Dermis blood vessel endothelial cell (primary cell): ENCODE measurements around the gene KLF15. TPM values are rescaled to one million over a fixed set of nuclear protein-coding genes. Genes with fewer than 3 reads are reported as not detected.
A peak's percentile ranks its signal among the peaks of the same experiment; 100 is the strongest.

Experiments
- DNase-seq: peaks from one replicate; pipeline ENCODE4 v3.0.0; 2010
- total RNA-seq: library from RNA; depleted of rRNA; stranded (reverse); fragments of >200 nt; gene quantifications from 2 replicates; pipeline ENCODE4 v1.2.3, GENCODE V29; 2014

KLF15 gene
- total RNA-seq, 1 donor from 2014 or later = 5.6 TPM

DNA sequence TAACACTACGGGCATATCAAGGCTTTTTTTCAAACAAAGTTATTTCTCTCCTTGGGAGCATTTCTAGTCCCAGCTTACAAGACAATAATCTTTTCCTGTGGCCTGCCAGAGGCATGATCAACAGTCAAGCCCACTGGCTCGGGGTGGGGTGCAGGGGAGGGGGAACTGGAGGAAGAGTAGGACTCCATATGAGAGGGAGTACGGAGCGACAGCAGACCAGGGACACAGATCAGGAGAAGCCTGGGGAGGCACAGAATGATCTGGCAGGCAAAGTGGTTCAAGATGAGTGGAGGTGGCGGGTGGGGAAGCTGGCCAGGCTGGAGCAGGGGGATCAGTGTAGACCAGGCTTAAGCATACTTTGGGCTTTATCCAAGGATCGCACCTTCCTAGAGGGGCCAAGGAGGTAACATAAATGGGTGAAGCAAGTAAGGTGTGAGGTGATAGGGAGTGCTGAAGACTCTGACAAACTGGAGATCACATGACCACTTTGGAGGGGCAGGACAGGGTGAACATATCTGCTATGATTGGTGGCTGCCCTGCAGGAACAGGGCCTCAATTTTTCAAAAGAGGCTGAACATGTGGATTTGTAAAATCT is 37.4 kb downstream of the KLF15 start:
- no peak for DNase-seq

GRCh38 chr3:126317029-126317996 is 39.9 kb downstream of the KLF15 start:
- DNase-seq = no peak

GRCh38 chr3:126316501-126316939 is 40.7 kb downstream of the KLF15 start:
- no peak for DNase-seq

- no peak for DNase-seq
Observed at GRCh38 chr3:126316031-126316461, 41.2 kb downstream of the KLF15 start.

DNA sequence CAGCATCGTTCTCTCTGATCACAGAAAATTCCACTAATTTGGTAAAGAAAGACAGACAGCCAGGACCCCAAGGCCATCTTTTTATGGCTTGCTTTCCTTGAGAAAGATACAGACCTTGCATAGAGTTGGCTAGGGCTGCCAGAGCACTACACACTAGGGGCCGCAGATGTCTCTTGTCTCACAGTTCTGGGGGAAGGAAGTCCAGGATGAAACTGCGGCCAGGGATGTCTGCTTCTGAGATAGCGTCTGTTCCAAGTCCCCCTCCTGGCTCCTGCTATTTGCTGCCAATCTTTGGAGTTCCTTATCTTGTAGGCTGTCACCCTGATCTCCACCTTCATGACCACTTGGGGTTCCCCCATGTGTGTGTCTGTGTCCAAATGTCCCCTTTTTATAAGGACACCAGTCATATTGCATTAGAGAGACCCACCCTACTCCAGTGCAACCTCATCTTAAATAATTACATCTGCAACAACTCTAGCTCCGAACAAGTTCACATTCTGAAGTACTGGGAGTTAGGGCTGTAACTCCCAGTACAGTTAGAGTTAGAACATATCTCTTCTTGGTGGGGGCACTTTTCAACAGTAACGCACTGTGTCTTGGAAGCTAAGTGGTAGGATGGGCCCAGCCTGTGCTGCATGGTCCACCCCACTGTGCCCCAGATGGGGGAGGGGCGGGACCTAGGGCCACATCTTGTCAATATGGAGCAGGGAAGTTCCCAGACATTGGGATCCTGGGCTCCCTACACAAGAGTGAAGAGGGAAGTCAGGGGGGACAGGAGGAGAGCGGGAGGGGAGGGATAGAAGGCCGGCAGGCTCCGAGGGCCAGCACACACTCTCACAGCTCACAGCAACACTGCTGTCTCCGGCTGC is 42.2 kb downstream of the KLF15 start:
- DNase-seq = no peak

DNA sequence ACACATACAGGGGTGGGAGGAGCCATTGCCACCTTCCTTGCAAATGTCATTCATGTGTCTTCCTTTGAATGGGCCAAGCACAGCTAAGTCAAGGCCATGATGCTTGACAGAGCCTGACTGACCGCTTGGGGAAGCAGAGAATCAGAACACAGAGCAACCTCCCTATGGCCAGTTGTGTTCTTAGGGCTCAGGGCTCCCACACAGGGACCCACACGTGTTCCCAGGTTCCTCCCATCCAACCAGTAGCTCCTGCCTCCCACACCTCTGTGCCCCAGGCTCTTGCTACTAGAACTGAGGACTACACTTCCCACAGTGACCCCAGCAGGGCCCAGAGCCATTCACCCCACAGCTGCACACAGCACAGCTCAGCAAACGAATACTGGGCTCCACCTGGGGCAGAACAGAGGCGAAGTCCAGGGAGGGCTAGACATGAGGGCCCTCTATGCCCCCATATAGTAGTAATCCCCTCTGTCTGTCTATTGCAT is 42.9 kb downstream of the KLF15 start:
- no peak for DNase-seq

- DNase-seq = no peak
Observed at GRCh38 chr3:126313580-126314304, 43.5 kb downstream of the KLF15 start.

- DNase-seq = no peak
Observed at GRCh38 chr3:126313166-126313565, 44.0 kb downstream of the KLF15 start.

DNA sequence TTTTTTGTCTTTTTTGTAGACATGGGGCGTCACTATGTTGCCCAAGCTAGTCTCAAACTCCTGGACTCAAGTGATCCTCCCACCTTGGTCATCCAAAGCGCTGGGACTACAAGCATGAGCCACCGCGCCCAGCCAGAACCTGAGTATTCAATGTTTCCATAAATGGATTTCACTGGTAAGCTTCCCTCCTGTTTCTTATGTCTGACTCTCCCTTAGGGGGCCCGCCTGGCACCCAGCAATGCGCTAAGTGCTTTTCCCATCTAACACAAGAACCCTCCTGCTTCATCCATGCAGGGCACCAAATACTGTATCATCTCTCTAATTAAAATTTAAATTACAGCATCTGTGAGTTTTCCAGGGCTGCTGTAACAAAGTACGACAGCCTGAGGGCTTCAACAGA is 44.9 kb downstream of the KLF15 start:
- no peak for DNase-seq

GRCh38 chr3:126311338-126311978 is 45.8 kb downstream of the KLF15 start:
- DNase-seq = peak; percentile 3

DNA sequence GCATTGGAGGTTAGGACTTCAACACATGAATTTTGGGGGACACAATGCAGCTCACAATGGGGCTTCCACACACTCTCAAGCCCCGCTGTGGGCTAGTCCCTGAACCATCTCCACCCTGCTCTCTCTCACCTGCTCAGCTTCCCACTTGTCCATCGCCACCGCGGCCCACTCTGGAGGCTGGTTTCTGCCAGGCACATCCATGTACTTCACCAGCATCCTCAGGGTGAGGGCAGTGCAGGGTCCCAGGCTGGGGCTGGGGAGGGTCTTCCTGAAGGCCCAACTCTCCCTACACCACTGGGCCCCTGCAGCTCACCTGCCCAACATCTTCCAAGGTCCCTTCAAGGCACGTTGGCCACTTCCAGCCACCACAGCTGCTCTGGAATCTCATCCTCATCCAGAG is 46.4 kb downstream of the KLF15 start:
- no peak for DNase-seq

- DNase-seq = no peak
Observed at GRCh38 chr3:126309861-126310655, 47.1 kb downstream of the KLF15 start.

- peak; percentile 19 for DNase-seq
Observed at GRCh38 chr3:126309165-126309564, 48.0 kb downstream of the KLF15 start.

GRCh38 chr3:126308394-126309125 is 48.6 kb downstream of the KLF15 start:
- no peak for DNase-seq

DNA sequence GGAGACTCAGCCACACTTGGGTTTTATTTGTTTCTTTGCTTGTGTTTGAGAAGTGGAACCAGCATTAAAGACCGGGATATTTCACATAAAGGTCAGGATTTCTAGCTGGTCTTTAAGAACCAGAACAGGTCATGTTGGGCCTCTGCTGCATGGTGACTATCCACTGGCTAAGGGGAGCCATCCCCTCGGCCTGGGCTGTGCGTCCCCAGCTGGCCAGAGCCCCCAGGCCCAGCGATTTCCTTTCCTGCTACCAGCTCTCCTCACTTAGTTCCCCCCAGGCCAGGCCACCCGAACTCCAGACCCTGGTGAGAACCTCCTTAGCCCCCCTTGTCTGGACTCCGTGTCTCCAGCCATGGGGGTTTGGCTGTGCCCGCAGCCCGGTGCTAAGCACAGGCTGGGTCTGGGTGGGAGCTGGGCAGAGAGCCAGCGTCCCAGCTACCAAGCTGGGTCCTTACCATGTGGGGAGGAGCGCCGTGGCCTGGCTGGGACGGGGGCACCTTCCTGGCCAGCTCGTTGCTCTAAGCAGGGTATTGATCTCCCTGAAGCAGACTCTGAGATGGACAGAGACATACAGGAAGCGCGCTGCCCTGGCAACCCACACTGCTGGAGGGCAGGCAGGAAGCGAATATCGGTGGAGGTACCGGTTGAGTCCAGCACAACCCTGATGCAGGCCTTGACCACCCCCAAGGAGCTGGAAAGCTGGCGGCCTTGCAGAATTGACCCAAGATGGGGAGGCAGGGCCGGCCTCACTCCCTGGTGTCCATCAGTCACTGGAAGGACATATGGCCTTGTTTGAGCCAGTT is 49.4 kb downstream of the KLF15 start:
- DNase-seq = no peak

DNA sequence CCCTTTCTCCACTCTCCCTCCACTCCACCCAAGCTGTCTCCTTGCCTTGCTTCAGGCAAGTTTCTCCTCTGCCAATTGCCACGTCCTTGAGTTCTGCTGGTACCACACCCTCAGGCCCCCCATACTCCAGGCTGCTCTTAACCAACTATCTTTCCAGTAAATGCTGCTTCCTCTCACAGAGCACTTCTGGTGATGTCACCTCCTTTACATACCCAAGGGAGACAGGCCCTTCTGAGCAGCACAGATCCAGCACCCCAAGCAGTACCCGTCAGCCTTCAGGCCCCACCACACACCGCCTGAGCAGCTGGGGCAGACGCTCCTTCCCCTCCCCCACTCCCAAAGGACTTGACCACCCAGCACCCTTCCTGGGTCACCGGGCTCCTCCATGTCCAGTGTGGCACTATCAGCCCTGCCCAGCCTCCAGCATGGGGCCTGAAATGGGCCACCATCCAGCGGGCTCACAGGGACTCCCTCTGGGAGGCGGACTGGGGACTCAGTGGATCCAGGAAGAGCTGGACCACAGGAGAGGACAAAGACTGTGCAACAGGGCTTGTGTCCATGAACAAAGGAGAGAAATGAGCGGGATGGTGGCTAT is 50.2 kb downstream of the KLF15 start:
- DNase-seq = no peak

DNA sequence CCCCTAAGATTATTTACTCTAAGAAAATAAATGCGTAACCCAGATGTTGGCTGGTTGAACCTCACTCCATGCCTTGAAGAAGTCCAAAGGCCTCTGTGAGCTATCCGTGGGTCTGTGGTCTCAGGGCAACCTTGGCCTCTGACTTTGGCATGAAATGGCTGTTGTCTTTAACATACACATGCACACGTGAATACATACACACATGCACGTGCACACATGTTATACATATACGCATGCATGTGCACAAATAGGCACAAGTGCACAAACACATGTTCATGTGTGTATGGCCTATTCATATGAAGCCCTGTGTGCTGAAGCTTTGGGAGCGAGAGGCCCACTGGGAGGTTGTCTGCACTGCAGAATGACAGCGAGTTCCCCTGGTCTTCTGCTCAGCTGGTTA is 50.8 kb downstream of the KLF15 start:
- DNase-seq = no peak

DNA sequence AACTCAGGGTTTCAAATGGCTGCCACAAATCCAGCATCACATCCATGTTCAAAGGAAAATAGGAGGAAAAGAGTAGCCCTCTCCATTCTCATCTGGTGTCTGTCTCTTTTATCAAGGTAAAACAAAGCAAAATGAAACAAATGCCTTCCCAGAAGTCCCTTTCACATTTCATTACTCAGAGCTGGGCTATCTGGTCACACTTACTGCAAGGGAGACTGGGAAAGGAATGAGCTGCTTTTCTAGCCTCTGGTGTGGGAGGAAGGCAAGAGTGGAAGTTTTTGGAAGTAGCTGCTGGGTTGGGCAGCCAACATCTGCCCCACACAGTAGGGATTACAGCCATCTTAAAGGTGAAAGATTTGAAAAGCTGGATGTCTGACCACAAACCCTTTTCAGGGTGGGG is 51.8 kb downstream of the KLF15 start:
- no peak for DNase-seq

GRCh38 chr3:126304704-126305103 is 52.5 kb downstream of the KLF15 start:
- no peak for DNase-seq
